GM12878 (cell line): Measurements from ENCODE around the gene EEF1B2.

Experiments
- ATF2 ChIP-seq: IDR thresholded peaks from 2 replicates; pipeline ENCODE4 v1.6.1; 2012; ENCODE audit warnings: low read length, inconsistent platforms
- CBX5 ChIP-seq: sonication (generic); IDR thresholded peaks from 2 replicates; pipeline ENCODE4 v1.6.1; 2016; ENCODE audit warnings: low read depth, moderate library complexity, mild to moderate bottlenecking, inconsistent platforms
- CREB1 ChIP-seq: IDR thresholded peaks from 2 replicates; pipeline ENCODE4 v1.6.1; 2012; ENCODE audit warnings: low read depth, mild to moderate bottlenecking, inconsistent platforms
- CTCF ChIP-seq, 3 experiments: IDR thresholded peaks in 2 of 3; conservative IDR thresholded peaks in 1 of 3; 2 replicates each; pipeline ENCODE4 v1.5.1; 2011; ENCODE audit warnings: low read depth in 3 of 3, low read length in 3 of 3, mild to moderate bottlenecking in 3 of 3, control low read depth in 2 of 3, moderate library complexity in 2 of 3, inconsistent platforms in 1 of 3, mixed read lengths in 1 of 3; ENCODE audit not compliant: control insufficient read depth in 2 of 3, insufficient read depth in 1 of 3; ENCODE audit errors: extremely low read depth in 1 of 3
- EZH2 ChIP-seq: IDR thresholded peaks from 2 replicates; pipeline ENCODE4 v1.6.1; 2012; ENCODE audit warnings: low read depth, mild to moderate bottlenecking, control low read depth, inconsistent platforms, low read length, borderline replicate concordance; ENCODE audit not compliant: control insufficient read depth
- FOXK2 ChIP-seq: fragments of 450-650 bp; IDR thresholded peaks from 2 replicates; pipeline ENCODE4 v1.6.1; 2017; ENCODE audit warnings: mild to moderate bottlenecking, moderate library complexity
- MXI1 ChIP-seq: fragments of 150-350 bp; IDR thresholded peaks from 2 replicates; pipeline ENCODE4 v1.6.1; 2011; ENCODE audit warnings: low read depth, mild to moderate bottlenecking, inconsistent platforms, low read length, improper control_type of control experiment
- POLR2AphosphoS5 ChIP-seq: IDR thresholded peaks from 2 replicates; pipeline ENCODE4 v1.6.1; 2011; ENCODE audit warnings: mild to moderate bottlenecking, low read length, inconsistent platforms
- RCOR1 ChIP-seq: conservative IDR thresholded peaks from 2 replicates; pipeline ENCODE4 v1.6.1; 2012; ENCODE audit warnings: low read depth, low read length, improper control_type of control experiment
- SREBF2 ChIP-seq: IDR thresholded peaks from 2 replicates; pipeline ENCODE4 v1.6.1; 2012; ENCODE audit warnings: mild to moderate bottlenecking, low read length
- SUZ12 ChIP-seq: fragments of 200-600 bp; sonication (generic); IDR thresholded peaks from one replicate; pipeline ENCODE4 v1.6.1; 2018; ENCODE audit warnings: antibody characterized with exemption, mild to moderate bottlenecking; ENCODE audit not compliant: unreplicated experiment
- ZNF24 ChIP-seq: fragments of 450-650 bp; IDR thresholded peaks from 2 replicates; pipeline ENCODE4 v1.6.1; 2017; ENCODE audit warnings: antibody characterized with exemption, mild to moderate bottlenecking
- TF ChIP-seq, protein P1 (sequence below): IDR thresholded peaks from 2 replicates; pipeline ENCODE4 v1.6.1; 2012; ENCODE audit warnings: low read depth, low read length, improper control_type of control experiment

DNA sequence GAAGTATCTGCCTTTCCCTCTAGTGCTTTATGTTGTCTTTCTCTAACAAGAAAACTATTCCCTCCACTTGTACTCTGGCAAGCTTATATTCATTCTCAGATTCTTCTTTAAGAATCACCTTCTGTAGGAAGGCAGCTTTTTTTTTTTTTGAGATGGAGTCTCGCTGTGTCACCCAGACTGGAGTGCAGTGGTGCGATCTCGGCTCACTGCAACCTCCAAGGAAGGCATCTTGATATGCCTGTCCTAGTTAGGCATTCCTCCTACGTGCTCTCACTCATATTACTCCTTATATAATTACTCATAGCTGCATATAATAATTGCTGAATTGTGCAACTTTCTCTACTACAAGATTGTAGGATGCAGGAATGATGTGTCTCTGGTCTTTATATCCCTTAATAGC is 16.2 kb upstream of the EEF1B2 start:
- no peak for TF ChIP-seq ATF2
- no peak for TF ChIP-seq CREB1
- no peak for TF ChIP-seq CTCF (IDR thresholded peaks at IDR 0.05 in 2 of 3, conservative IDR thresholded peaks at IDR 0.05 in 1 of 3; ENCODE audit: control insufficient read depth in 2 of 3, extremely low read depth in 1 of 3, insufficient read depth in 1 of 3, low read depth in 3 of 3, low read length in 3 of 3)
- no peak for TF ChIP-seq SREBF2
- no peak for TF ChIP-seq MXI1
- TF ChIP-seq RCOR1, result no peak
- no peak for TF ChIP-seq EZH2
- no peak for TF ChIP-seq FOXK2
- no peak for TF ChIP-seq SUZ12
- TF ChIP-seq POLR2AphosphoS5, result no peak
- TF ChIP-seq ZNF24, result no peak
- TF ChIP-seq, protein P1, sequence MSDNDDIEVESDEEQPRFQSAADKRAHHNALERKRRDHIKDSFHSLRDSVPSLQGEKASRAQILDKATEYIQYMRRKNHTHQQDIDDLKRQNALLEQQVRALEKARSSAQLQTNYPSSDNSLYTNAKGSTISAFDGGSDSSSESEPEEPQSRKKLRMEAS, result no peak
- TF ChIP-seq CBX5, result no peak
